ENCODE measurements around the gene KRTAP20-4. TPM values are rescaled to one million over a fixed set of nuclear protein-coding genes. Genes with fewer than 3 reads are reported as not detected.

KRTAP20-4 gene
- total RNA-seq: not detected
- polyA plus RNA-seq: not detected
- long read RNA-seq, donor 1: 0 reads
- long read RNA-seq, donor 2: 0 reads
- long read RNA-seq, donor 3: 0 reads

- Histone ChIP-seq H3K4me3 (no peak within 1 kb of the TSS), H3K9me3 (peaks cover 0 to 11% (median 0%) of the 10 kb centered on the region in 11 donors), H3K36me3 (no peaks in the 10 kb centered on the region), H3K27me3 (no peaks in the 10 kb centered on the region), H3K4me1 (no peaks in the 10 kb centered on the region), H3K27ac (no peak within 1 kb of the TSS)
- intact Hi-C loops (cut with DNase I): no loop called here
- DNase-seq: no peak
- ATAC-seq: no peak
- WGBS, 2 donors: 78 to 88% methylated on average over 3 of the region's 3 CpGs
- TF ChIP-seq, protein P1, sequence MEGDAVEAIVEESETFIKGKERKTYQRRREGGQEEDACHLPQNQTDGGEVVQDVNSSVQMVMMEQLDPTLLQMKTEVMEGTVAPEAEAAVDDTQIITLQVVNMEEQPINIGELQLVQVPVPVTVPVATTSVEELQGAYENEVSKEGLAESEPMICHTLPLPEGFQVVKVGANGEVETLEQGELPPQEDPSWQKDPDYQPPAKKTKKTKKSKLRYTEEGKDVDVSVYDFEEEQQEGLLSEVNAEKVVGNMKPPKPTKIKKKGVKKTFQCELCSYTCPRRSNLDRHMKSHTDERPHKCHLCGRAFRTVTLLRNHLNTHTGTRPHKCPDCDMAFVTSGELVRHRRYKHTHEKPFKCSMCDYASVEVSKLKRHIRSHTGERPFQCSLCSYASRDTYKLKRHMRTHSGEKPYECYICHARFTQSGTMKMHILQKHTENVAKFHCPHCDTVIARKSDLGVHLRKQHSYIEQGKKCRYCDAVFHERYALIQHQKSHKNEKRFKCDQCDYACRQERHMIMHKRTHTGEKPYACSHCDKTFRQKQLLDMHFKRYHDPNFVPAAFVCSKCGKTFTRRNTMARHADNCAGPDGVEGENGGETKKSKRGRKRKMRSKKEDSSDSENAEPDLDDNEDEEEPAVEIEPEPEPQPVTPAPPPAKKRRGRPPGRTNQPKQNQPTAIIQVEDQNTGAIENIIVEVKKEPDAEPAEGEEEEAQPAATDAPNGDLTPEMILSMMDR (IDR thresholded peaks at IDR 0.05): no peak
Measured at GRCh38 chr21:30620522-30620921, at the start of gene KRTAP20-4. Gene KRTAP20-4 (plus strand): TSS chr21:30620627.

DNA sequence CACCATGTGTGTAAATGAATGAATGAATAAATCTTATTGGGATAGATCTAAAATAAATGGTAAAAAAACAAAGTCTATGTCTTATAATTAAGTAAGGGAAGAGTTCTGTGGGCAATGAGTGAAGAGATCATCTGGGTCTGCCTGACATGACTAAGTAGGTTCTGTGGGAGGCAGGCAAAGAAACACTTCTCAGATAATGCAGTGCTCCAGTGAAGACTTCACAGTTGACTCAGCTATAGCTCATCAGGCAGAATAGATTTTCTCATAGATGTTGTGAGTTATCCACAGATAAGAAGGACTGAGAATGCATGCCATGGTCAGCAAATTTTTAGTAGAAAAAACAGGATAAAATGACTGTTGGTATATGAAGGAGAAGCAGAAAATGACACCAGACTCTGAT, 42.7 kb upstream of the KRTAP20-4 start:
- ATAC-seq: no peak
- intact Hi-C loops (cut with DNase I): no loop called here
- H3K36me3 ChIP-seq: no peaks in the 10 kb centered on the region
- H3K4me3 ChIP-seq: no peak overlapping the region
- TF ChIP-seq, protein P1 (IDR thresholded peaks at IDR 0.05): no peak
- H3K9me3 ChIP-seq: no peaks in the 10 kb centered on the region
- DNase-seq: no peak
- no peak overlapping the region for H3K27ac ChIP-seq
- no peaks in the 10 kb centered on the region for H3K4me1 ChIP-seq
- no peaks in the 10 kb centered on the region for H3K27me3 ChIP-seq

- intact Hi-C loops (cut with DNase I): no loop called here
- DNase-seq (no peak), ATAC-seq (no peak)
- Histone ChIP-seq H3K4me1 (no peaks in the 10 kb centered on the region), H3K27me3 (no peaks in the 10 kb centered on the region), H3K27ac (no peak overlapping the region), H3K36me3 (no peaks in the 10 kb centered on the region), H3K9me3 (no peaks in the 10 kb centered on the region), H3K4me3 (no peak overlapping the region)
- 28 to 33% methylated on average over 1 of the region's 1 CpG for WGBS, 2 donors
- TF ChIP-seq, protein P1 (IDR thresholded peaks at IDR 0.05): no peak
Measured at GRCh38 chr21:30579346-30579745, 41.1 kb upstream of the KRTAP20-4 start.

DNA sequence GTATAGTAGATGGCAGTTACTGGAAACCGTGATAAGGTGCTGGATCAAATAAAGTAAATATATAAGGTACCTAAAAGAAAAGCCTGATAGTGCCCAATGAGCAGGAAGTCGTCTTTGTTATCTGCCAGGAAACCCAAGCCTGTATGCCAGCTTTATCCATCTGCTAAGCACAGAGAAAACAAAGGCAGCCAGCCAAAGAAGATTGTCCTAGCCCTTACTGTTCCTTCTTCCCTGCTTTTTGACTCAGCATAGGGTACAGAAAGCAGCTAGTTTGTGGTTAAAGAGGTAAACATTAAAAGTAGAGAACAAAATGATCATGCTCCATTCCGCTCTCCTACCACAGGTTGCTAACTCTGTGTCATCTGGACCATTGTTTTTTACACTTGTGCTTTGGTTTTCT, 40.3 kb upstream of the KRTAP20-4 start:
- intact Hi-C loops (cut with DNase I): no loop called here
- no peak overlapping the region for H3K4me3 ChIP-seq
- H3K36me3 ChIP-seq: no peaks in the 10 kb centered on the region
- DNase-seq (no peak), ATAC-seq (no peak)
- H3K27me3 ChIP-seq: no peaks in the 10 kb centered on the region
- H3K9me3 ChIP-seq: no peaks in the 10 kb centered on the region
- H3K27ac ChIP-seq: no peak overlapping the region
- TF ChIP-seq, protein P1 (IDR thresholded peaks at IDR 0.05): no peak
- WGBS, 2 donors: 50 to 55% methylated on average over 3 of the region's 3 CpGs
- H3K4me1 ChIP-seq: no peaks in the 10 kb centered on the region
